ENCODE data around the gene GPATCH4. TPM values are rescaled to one million over a fixed set of nuclear protein-coding genes. Genes with fewer than 3 reads are reported as not detected.

GPATCH4 gene
- total RNA-seq, 1 donor from 2014 or later, result 29.4 TPM

DNA sequence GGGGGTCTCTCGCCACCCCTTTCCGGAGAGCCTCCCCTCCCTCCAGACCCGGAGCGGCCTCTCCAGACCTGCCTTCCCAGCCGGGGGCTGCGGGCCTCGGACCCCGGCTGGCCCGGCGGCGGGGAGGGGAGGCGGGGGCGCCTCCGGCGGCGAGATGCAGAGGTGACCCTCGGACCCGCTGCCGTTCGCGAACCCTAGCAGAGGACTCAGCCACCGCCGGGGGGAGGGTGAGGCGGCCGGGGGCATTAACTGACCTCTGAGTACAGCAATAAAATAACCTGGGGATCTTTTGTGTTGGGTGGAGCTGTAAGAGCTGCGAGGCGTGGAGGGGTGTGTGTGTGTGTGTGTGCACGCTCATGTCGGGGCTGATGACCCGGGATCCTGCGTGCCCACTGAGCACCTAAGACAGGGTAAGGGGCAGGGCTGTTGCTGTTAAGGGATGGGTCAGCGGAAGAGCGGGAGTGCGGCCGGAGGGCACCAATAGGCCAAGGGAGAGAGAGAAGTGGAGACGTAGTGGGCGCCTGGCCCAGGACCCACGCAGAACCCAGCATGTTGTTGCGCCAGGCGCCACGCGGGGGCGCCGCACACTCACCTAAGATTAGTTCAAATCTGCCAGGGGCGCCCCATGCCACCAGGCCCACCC is 24.3 kb upstream of the GPATCH4 start:
- peaks cover 29% of the 10 kb centered on the region for H3K27me3 ChIP-seq
- no peak for DNase-seq (ENCODE audit: low spot score in 2 of 2)
- no peak overlapping the region for H3K27ac ChIP-seq
- intact Hi-C loops (cut with DNase I), result loop anchor here (1.0 kb wide), 1 partner anchor 32 kb away; no protein-coding TSS in a partner anchor
- H3K4me1 ChIP-seq, result peaks cover 8 to 17% of the 10 kb centered on the region in 2 donors
- peak overlapping the region; percentile 31 to 62 for H3K4me3 ChIP-seq
- H3K36me3 ChIP-seq, result no peaks in the 10 kb centered on the region
- no peaks in the 10 kb centered on the region for H3K9me3 ChIP-seq
- TF ChIP-seq, protein P1, sequence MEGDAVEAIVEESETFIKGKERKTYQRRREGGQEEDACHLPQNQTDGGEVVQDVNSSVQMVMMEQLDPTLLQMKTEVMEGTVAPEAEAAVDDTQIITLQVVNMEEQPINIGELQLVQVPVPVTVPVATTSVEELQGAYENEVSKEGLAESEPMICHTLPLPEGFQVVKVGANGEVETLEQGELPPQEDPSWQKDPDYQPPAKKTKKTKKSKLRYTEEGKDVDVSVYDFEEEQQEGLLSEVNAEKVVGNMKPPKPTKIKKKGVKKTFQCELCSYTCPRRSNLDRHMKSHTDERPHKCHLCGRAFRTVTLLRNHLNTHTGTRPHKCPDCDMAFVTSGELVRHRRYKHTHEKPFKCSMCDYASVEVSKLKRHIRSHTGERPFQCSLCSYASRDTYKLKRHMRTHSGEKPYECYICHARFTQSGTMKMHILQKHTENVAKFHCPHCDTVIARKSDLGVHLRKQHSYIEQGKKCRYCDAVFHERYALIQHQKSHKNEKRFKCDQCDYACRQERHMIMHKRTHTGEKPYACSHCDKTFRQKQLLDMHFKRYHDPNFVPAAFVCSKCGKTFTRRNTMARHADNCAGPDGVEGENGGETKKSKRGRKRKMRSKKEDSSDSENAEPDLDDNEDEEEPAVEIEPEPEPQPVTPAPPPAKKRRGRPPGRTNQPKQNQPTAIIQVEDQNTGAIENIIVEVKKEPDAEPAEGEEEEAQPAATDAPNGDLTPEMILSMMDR (IDR thresholded peaks at IDR 0.05), result peak; percentile 67 to 80 (median 70)

DNA sequence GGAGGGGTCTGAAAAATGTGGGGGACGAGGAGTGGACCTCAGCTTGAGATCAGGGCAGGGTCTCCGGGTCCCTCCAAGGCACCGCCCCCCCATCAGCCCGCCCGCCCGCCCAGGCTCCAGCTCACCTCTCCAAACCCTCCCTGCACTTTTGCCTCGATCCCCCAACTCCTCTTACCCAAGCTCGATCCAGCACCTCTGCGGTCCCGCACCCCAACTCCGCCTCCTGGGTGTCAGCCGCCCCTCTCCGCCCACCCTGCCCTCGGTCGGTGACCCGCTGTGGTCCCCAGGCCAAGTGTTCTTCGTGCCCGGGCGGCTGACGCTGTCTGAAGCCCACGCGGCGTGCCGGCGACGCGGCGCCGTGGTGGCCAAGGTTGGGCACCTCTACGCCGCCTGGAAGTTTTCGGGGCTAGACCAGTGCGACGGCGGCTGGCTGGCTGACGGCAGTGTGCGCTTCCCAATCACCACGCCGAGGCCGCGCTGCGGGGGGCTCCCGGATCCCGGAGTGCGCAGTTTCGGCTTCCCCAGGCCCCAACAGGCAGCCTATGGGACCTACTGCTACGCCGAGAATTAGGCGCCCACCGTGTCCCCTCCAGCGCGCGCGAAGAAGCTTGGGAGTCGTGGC is 23.6 kb upstream of the GPATCH4 start:
- TF ChIP-seq, protein P1 (IDR thresholded peaks at IDR 0.05), result no peak

DNA sequence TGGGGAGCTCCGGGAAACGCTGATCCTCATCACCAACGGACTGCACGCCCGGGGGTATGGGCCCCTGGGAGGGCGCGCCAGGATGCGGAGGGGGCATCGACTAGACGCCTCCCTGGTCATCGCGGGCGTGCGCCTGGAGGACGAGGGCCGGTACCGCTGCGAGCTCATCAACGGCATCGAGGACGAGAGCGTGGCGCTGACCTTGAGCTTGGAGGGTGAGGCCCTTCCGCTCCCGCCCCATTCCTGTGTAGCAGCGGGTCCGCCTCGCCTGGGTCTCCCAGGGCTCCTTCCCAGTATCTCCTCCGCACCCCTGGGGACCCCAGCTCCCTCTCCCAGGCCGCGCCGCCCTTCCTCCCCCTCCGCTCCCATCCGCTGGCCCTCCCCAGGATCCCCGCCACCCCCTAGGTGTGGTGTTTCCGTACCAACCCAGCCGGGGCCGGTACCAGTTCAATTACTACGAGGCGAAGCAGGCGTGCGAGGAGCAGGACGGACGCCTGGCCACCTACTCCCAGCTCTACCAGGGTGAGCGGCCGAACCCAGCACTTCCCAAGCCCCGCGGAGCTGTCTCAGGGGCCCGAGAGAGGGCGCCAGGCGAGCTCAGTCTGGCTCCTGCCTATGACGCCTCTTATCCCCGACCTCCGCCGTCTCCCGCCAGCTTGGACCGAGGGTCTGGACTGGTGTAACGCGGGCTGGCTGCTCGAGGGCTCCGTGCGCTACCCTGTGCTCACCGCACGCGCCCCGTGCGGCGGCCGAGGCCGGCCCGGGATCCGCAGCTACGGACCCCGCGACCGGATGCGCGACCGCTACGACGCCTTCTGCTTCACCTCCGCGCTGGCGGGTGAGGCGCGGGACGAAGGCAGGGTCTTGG is 22.9 kb upstream of the GPATCH4 start:
- peaks cover 29% of the 10 kb centered on the region for H3K27me3 ChIP-seq

More for the DNA sequence above, 23.6 kb upstream of the GPATCH4 start:
- H3K4me3 ChIP-seq, result peak overlapping the region; percentile 31 to 62
- DNase-seq (ENCODE audit: low spot score in 2 of 2), result no peak
- H3K27me3 ChIP-seq, result peaks cover 29% of the 10 kb centered on the region
- no peaks in the 10 kb centered on the region for H3K36me3 ChIP-seq
- intact Hi-C loops (cut with DNase I), result no loop called here
- no peak overlapping the region for H3K27ac ChIP-seq
- H3K9me3 ChIP-seq, result no peaks in the 10 kb centered on the region
- peaks cover 8 to 17% of the 10 kb centered on the region in 2 donors for H3K4me1 ChIP-seq

DNA sequence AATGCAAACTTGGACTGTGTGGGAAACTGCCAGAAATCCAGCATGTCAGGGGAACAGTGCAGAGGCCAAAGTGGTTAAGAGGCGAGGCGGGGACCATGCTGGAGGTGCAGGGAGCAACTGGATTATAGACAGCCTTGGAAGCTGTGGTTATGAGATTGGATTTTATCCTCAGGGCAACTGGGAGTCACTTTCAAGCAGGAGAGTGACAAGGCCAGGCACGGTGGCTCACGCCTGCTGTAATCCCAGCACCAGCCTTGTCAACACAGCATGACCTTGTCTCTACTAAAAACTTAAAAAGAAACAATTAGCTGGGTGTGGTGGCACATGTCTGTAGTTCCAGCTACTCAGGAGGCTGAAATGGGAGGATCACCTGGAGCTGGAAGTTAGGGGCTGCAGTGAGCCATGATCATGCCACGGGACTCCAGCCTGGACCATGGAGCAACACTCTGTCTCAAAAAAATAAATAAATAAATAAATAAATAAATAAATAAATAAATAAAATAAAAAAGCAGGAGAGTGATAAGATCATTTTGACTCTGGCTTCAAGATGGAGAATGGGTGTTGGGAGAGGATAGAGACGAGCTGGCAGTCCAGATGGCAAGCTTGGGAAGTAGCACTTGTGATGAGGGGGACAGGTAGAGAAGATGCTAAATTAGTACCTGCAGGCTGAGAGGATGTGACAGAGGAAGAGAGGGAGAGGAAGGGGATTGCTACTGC is 21.5 kb upstream of the GPATCH4 start:
- no peak for DNase-seq (ENCODE audit: low spot score in 2 of 2)
- intact Hi-C loops (cut with DNase I), result no loop called here
- Histone ChIP-seq H3K36me3 (no peaks in the 10 kb centered on the region), H3K27me3 (peaks cover 29% of the 10 kb centered on the region), H3K9me3 (no peaks in the 10 kb centered on the region), H3K4me1 (peaks cover 8 to 17% of the 10 kb centered on the region in 2 donors), H3K27ac (no peak overlapping the region), H3K4me3 (no peak overlapping the region)
- TF ChIP-seq, protein P1 (IDR thresholded peaks at IDR 0.05), result no peak

More for the DNA sequence above, 22.9 kb upstream of the GPATCH4 start:
- Histone ChIP-seq H3K4me3 (peak overlapping the region; percentile 31 to 62), H3K36me3 (no peaks in the 10 kb centered on the region), H3K27ac (no peak overlapping the region), H3K4me1 (peaks cover 8 to 17% of the 10 kb centered on the region in 2 donors), H3K9me3 (no peaks in the 10 kb centered on the region)
- intact Hi-C loops (cut with DNase I), result no loop called here
- TF ChIP-seq, protein P1 (IDR thresholded peaks at IDR 0.05), result peak in 2 of 3 experiments; percentile 41 to 42
- peak in 1 of 2 donors; percentile 71 for DNase-seq (ENCODE audit: low spot score in 2 of 2)

DNA sequence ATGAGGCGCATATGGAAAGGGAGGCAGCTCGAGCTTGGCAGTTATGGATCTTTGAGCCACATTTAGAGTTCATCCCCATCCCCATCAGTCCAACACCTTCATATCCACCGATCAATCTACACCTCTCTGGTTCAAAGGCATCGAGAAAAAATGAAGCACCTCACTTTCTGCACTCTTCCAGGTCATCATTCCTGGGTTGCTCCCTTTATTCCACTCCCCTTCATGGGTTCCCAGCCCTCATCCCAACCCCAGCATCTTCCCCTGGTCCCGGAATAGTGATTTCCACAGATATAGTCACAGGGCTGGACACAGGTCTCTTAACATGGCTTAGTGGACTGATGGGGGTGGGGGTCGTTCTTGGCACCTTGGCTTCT is 18.3 kb upstream of the GPATCH4 start:
- Histone ChIP-seq H3K27me3 (peaks cover 11% of the 10 kb centered on the region), H3K36me3 (no peaks in the 10 kb centered on the region), H3K27ac (no peak overlapping the region), H3K4me1 (peaks cover 6 to 9% of the 10 kb centered on the region in 2 donors), H3K4me3 (no peak overlapping the region), H3K9me3 (no peaks in the 10 kb centered on the region)
- no peak for DNase-seq (ENCODE audit: low spot score in 2 of 2)
- intact Hi-C loops (cut with DNase I), result no loop called here
- TF ChIP-seq, protein P1 (IDR thresholded peaks at IDR 0.05), result no peak
